Measurements from ENCODE around the gene RGS2.

DNA sequence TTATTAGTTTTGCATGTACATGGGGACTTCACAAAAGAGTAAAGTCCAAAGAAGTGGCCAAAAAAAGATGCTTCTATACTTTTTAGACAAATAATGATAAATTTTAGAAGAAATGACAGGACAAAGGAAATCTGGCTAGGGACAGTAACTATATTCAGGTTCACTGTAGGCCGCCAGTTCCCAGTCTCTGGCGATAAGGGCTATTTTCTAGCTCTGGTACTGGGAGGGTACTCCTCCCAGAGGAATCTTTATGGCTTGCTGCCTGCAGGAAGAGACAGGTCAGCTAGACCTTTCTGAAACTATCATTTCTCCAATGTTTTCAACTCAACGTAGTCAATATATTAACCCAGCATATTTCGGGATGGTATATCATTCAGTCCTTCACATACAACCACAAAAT is 37.5 kb upstream of the RGS2 start:
- no peak for TF ChIP-seq EZH2 (IDR thresholded peaks at IDR 0.05; ENCODE audit: borderline replicate concordance)
- TF ChIP-seq, protein P1, sequence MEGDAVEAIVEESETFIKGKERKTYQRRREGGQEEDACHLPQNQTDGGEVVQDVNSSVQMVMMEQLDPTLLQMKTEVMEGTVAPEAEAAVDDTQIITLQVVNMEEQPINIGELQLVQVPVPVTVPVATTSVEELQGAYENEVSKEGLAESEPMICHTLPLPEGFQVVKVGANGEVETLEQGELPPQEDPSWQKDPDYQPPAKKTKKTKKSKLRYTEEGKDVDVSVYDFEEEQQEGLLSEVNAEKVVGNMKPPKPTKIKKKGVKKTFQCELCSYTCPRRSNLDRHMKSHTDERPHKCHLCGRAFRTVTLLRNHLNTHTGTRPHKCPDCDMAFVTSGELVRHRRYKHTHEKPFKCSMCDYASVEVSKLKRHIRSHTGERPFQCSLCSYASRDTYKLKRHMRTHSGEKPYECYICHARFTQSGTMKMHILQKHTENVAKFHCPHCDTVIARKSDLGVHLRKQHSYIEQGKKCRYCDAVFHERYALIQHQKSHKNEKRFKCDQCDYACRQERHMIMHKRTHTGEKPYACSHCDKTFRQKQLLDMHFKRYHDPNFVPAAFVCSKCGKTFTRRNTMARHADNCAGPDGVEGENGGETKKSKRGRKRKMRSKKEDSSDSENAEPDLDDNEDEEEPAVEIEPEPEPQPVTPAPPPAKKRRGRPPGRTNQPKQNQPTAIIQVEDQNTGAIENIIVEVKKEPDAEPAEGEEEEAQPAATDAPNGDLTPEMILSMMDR (IDR thresholded peaks at IDR 0.05; ENCODE audit: poor library complexity), result no peak
- TF ChIP-seq EZH2phosphoT487 (IDR thresholded peaks at IDR 0.05; ENCODE audit: low read depth, severe bottlenecking, unreplicated experiment), result no peak

Data from hepatocyte (in vitro differentiated cells).